Bronchial epithelial cell (primary cell): ENCODE data around the gene PRKCSH. TPM values are rescaled to one million over a fixed set of nuclear protein-coding genes. Genes with fewer than 3 reads are reported as not detected.

Experiments
- DNase-seq: peaks from one replicate; pipeline ENCODE4 v3.0.0-alpha.2; 2010; ENCODE audit warnings: low read depth
- FAIRE-seq: peaks from 2 replicates; lab custom pipeline; 2011; peaks lifted over from hg19 to GRCh38; lab: Jason Lieb, UNC
- H3K27me3 ChIP-seq: 2 replicates; pipeline ENCODE4 v1.5.1; 2011; ENCODE audit warnings: low read length; ENCODE audit not compliant: control insufficient read depth, insufficient read depth
- H3K36me3 ChIP-seq: 2 replicates; pipeline ENCODE4 v1.5.1; 2011; ENCODE audit warnings: low read length; ENCODE audit not compliant: control insufficient read depth, insufficient read depth
- H3K4me3 ChIP-seq: 2 replicates; pipeline ENCODE4 v1.5.1; 2011; ENCODE audit warnings: mild to moderate bottlenecking, low read depth, low read length, control low read depth
- total RNA-seq: library from RNA; depleted of rRNA; stranded (reverse); fragments of >200 nt; gene quantifications from 2 replicates; pipeline ENCODE4 v1.2.1, GENCODE V29; 2014
- TF ChIP-seq, protein P1 (sequence below): IDR thresholded peaks from 2 replicates; pipeline ENCODE4 v1.5.1; 2011; ENCODE audit warnings: mild to moderate bottlenecking, moderate library complexity, low read length, control low read depth, inconsistent platforms; ENCODE audit not compliant: insufficient read depth, severe bottlenecking

Gene PRKCSH
- total RNA-seq, 1 donor from 2014 or later = 67.9 TPM

DNA sequence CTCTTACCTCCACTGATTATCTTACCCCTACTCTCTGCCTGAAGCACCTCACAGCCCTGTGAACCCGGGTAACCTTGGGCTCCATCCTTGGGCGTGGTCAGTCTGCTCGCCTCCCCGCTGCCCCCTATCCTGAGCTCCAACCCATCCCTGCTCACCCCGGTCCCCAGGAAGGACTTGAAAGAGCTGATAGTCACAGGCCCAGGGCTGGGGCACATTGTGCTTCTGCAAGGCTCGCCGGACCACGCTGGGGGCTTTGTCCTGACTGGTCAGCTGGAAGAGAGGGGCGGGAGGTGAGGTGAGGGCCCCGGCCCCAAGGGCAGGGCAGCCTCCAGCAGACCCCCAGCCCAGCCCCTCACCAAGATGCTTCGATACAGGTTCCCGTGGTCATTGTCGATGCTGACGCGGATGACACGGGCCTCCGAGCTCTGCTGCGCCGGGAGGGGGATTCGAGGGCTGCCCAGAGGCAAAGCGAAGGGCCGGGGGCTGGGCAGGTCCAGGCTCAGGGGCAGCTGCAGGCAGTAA, 38.3 kb upstream of the PRKCSH start:
- FAIRE-seq (no peak), DNase-seq (no peak)
- Histone ChIP-seq H3K4me3 (no peak overlapping the region), H3K27me3 (no peaks in the 10 kb centered on the region), H3K36me3 (no peaks in the 10 kb centered on the region)
- TF ChIP-seq, protein P1, sequence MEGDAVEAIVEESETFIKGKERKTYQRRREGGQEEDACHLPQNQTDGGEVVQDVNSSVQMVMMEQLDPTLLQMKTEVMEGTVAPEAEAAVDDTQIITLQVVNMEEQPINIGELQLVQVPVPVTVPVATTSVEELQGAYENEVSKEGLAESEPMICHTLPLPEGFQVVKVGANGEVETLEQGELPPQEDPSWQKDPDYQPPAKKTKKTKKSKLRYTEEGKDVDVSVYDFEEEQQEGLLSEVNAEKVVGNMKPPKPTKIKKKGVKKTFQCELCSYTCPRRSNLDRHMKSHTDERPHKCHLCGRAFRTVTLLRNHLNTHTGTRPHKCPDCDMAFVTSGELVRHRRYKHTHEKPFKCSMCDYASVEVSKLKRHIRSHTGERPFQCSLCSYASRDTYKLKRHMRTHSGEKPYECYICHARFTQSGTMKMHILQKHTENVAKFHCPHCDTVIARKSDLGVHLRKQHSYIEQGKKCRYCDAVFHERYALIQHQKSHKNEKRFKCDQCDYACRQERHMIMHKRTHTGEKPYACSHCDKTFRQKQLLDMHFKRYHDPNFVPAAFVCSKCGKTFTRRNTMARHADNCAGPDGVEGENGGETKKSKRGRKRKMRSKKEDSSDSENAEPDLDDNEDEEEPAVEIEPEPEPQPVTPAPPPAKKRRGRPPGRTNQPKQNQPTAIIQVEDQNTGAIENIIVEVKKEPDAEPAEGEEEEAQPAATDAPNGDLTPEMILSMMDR = no peak

DNA sequence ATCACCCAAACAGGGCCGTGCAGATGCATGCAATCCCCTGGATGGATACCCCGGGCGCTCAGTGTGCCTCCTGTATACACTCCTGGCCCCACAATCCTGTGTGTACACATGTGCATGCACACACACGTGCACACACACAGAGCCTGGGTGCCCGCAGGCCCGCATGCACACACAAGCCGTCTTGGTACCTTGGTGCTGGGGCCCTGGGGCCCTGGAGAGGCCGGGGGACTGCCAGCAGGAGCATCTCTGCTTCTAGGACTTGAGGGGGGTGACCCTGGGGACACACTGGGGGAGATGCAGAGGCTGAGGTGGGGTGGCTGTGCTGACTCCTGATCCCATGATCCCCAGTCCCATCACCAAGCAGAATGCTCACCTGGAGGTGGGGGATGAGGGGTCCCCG, 35.8 kb upstream of the PRKCSH start:
- Histone ChIP-seq H3K4me3 (no peak overlapping the region), H3K36me3 (no peaks in the 10 kb centered on the region)
- no peak for FAIRE-seq

DNA sequence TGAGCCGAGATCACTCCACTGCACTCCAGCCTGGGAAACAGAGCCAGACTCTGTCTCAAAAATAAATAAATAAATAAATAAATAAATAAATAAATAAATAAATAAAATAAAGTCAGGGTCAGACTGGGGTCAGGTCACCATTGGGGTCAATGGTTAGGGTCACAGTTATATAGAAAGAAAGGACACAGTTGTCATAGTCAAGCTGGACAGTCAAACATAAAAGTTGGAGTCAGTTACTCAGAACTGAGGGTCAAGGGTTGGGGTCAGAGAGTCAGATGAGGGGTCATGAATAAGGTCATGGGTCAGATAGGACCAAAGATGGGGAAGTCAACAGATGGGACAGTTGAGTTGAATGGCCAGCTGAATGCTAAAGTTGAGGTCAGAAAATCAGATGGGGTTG, 34.6 kb upstream of the PRKCSH start:
- TF ChIP-seq, protein P1 = no peak
- no peak for DNase-seq
- H3K27me3 ChIP-seq = no peaks in the 10 kb centered on the region
- H3K36me3 ChIP-seq = no peaks in the 10 kb centered on the region
- FAIRE-seq = no peak
- H3K4me3 ChIP-seq = no peak overlapping the region

More for the DNA sequence above, 35.8 kb upstream of the PRKCSH start:
- TF ChIP-seq, protein P1 = no peak
- DNase-seq = no peak
- H3K27me3 ChIP-seq = no peaks in the 10 kb centered on the region

DNA sequence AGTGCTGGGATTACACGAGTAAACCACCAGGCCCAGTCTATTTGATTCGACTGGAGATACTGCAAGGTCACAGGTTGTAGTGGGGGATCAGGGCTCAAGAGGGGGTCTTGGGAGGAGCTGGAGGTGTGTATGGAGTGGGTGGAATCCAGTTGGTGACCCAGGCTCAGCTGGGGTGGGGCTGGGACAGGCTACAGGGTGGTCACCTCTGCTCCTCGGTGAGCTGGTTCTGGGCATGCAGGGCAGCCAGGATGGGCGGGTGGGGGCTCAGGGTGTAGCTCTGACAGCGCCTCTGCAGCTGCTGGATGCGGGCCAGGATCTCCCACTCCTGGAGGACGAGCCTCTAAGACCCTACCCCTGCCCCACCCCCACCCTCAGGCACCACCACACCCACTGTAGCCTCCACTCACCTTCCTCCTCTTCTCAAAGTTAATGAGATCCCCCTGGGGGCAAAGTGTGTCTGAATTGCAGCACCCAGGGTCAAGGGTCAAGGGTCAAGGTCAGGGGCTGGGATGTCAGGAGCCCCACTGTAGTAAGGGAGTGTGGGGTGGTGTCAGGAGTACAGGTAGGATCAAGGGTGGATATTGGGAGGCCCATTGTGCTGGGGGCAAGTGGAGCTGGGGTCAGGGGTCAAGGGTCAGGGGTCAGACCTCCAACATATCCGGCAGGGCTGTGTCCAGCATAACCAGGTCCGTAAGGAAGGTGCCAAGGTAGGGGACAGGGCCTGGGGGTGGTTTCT, 33.5 kb upstream of the PRKCSH start:
- FAIRE-seq = no peak
- Histone ChIP-seq H3K36me3 (no peaks in the 10 kb centered on the region), H3K27me3 (no peaks in the 10 kb centered on the region), H3K4me3 (no peak overlapping the region)
- no peak for DNase-seq
- TF ChIP-seq, protein P1 = no peak

DNA sequence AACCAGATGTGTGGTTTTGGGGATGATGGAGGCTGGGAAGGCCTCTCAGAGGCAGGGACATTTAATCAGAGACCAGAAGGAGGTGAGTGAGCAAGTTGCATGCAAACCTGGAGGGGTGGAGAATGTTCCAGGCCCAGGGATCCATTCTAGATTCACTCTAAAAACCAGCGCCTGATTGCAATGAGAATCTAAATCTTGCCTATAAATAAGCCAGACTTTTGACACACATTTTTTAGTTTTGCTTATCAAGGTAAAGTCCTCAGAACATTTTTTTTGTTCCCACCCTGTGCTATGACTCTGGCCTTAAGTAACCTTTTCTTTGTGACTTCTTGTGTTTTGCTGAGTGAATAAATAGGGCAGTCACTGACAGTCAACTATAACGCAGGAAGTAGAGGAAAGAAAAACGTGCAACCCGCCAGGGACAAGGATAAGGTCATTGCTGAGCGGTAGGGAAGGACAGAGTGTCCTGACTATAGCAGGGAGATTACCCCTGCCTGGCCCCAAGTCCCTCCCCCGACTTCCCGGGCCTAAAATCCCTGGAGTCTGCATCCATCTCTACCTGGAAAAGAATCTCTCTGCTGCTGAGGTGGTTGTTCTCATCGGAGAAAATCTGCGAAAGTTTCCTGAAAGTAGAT, 30.7 kb upstream of the PRKCSH start:
- TF ChIP-seq, protein P1 = no peak
- H3K27me3 ChIP-seq = no peaks in the 10 kb centered on the region
- H3K36me3 ChIP-seq = no peaks in the 10 kb centered on the region
- DNase-seq (no peak), FAIRE-seq (no peak)
- H3K4me3 ChIP-seq = no peak overlapping the region
